Stimulated activated CD4-positive, alpha-beta T cell treated with anti-CD3 and anti-CD28 coated beads, Interleukin-15, amount 100 ng/mL, for 1 hour (primary cell): ENCODE results near the gene ATP1A1.

Source experiments
- DNase-seq, 2 donors: peaks; one replicate each; pipeline ENCODE4 v3.0.0-alpha.2; 2020; ENCODE audit warnings: low read depth in 1 of 2, low spot score in 1 of 2

ATP1A1 gene

DNA sequence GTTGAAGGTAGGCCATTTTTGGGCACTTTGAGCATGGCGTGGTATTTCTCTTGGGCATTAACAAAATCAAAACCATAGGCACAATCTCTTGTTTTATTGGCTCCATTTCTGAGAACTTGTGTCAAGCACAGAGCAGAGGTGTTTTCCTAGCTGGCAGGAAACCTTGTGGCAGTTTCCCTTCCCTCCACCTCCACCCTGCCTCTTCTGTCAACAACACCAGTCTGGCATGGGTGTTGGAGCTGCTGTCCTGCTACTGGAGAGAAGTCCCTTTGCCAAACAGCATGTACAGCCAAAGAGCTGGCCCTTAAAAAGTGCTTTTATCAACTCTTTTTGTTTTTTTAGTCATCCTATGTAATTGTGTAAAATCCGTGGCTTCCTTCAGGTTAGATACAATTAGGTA lies 16.0 kb downstream of the ATP1A1 start:
- no peak for DNase-seq

GRCh38 chr1:116389686-116390085 lies 16.6 kb downstream of the ATP1A1 start:
- DNase-seq = no peak

GRCh38 chr1:116390195-116390594 lies 17.2 kb downstream of the ATP1A1 start:
- no peak for DNase-seq

GRCh38 chr1:116391185-116391584 lies 18.1 kb downstream of the ATP1A1 start:
- no peak for DNase-seq

GRCh38 chr1:116392717-116393404 lies 19.8 kb downstream of the ATP1A1 start:
- no peak for DNase-seq

DNA sequence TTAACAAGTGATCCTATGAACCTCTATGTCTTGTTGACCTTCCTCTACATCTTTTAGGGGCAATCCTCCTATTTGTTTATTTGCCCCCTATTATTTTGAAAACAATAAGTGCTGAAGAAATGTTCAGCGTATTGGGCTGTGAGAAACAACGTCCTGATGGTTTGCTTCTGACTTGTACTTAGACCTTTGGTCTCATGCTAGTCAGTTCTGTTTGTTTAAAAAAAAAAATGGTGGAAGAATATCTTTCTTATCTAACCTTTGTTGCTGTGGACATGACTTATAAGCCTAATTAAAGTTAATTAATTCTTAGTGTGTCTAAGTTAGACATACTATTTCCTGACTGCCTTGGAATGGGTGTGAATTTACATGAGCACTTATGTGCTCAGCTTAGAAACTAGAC lies 20.7 kb downstream of the ATP1A1 start:
- no peak for DNase-seq

DNA sequence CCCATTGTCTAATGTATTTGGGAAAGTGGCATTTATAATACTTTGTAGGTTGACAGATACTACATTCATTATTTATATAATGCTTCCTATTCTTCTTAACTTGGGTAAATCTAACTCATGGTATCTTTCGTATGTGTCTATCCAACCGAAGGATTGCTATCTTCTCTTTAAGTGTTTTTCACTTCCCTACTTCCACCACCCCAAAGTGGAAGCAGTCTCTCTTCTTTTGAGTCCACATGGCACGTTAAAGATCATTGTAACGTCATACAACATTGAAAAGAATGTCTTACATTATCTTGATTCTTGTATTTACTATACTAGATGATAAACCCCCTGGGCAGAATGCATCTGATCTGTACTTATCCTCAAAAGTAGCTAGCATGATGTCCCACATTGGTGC lies 21.2 kb downstream of the ATP1A1 start:
- DNase-seq = no peak

GRCh38 chr1:116396769-116397168 lies 23.7 kb downstream of the ATP1A1 start:
- no peak for DNase-seq

DNA sequence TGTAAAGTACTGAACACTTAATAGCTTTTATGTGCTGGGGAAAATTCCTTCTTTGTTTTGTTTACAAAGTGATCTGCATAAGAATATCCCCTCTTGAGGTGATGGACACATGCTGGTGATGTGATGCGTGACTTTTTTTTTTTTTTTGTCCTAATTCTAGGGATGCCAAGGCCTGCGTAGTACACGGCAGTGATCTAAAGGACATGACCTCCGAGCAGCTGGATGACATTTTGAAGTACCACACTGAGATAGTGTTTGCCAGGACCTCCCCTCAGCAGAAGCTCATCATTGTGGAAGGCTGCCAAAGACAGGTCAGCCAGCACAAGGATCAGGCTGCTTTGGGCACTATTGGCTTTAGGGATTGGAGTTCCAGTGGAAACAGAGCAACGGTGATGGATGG lies 24.7 kb downstream of the ATP1A1 start:
- no peak for DNase-seq

DNA sequence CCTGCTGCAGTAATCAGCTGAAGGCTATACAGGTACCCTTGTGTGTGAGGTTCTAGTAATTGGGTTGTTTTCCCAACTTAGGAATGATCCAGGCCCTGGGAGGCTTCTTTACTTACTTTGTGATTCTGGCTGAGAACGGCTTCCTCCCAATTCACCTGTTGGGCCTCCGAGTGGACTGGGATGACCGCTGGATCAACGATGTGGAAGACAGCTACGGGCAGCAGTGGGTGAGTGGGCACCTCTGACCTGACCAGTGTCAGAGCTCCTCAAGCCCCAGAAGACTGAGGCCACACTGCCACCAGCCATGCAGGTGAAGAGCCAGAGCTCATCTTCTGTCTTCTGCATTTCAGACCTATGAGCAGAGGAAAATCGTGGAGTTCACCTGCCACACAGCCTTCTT lies 27.7 kb downstream of the ATP1A1 start:
- no peak for DNase-seq

GRCh38 chr1:116401646-116402176 lies 28.7 kb downstream of the ATP1A1 start:
- DNase-seq = no peak

DNA sequence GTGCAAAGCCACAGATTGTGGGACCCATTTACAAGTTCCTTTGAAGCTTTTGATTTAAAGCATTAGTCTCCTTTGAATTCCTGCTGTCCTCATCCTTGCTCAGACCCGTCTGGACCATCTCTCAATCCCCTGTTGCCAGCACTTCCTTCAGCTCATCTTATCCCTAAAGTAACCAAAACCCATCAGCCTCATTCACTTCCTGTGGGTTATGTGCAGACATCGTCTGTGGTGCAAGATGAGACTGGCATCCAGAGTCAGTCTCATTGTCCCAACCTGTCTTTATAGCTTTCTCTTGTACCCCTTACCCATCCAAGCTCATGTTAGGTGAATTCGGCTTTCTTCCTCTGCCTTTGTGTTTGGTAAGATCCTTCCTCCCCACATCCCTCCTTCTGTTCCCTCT lies 29.3 kb downstream of the ATP1A1 start:
- DNase-seq = no peak

DNA sequence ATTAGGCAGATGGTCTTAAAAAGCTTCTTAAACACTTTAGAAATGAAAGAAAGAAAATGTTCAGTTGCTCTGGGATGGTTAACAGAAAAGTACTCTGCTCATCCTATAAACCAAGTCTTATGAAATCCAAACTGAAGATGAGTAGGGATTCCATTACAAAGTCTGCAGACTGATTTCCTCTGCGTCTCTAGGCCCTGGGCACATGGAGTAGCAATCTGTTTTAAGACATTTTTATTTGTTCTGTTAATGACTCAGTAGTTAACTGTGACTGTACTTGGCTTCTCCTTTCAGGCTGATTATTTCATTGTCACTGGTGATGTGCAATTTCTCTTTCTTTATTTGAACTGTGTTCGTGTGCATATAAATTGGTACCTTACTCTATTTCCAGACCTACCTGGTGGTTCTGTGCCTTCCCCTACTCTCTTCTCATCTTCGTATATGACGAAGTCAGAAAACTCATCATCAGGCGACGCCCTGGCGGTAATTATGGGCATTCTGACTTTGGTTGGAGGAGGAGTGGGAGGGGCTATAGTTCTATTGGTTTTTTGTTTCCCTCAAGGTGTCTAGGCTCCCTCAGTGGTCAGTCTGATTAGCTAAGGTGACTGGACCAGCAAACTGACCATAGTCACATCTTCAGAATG lies 30.6 kb downstream of the ATP1A1 start:
- DNase-seq = no peak

GRCh38 chr1:116404699-116405098 lies 31.7 kb downstream of the ATP1A1 start:
- no peak for DNase-seq

- DNase-seq = no peak
Observed at GRCh38 chr1:116405241-116406135, 32.4 kb downstream of the ATP1A1 start.

- no peak for DNase-seq
Observed at GRCh38 chr1:116407033-116407432, 34.0 kb downstream of the ATP1A1 start.

DNA sequence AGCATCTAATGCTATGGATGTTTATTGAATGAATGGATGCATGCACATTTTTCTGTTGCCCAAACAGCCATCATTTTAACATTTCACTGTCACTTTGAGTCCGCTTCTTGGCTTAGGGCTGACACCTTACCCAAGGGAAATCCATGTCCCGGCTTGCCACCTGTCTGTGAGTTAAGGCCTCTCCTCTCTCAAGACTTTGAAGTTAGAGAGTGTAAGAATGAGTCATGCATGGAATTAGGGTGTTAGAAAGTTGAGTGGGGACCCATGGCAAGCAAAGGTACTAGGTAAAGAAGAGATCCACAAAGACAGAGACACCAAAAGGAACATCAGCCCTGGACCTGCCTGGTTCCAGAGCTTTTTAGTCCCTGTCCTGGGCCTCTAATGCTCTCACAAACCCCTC lies 35.1 kb downstream of the ATP1A1 start:
- no peak for DNase-seq

GRCh38 chr1:116408803-116409720 lies 36.0 kb downstream of the ATP1A1 start:
- DNase-seq = no peak

GRCh38 chr1:116409751-116410191 lies 36.7 kb downstream of the ATP1A1 start:
- no peak for DNase-seq

- no peak for DNase-seq
Observed at GRCh38 chr1:116411784-116412479, 38.9 kb downstream of the ATP1A1 start.
